OCI-LY1 (cell line): Measurements from ENCODE around the gene SLC9A9.

ENCODE experiments used
- H2AFZ ChIP-seq: fragments of 200-600 bp; sonication (generic), shearing (Covaris generic); 2 replicates; pipeline ENCODE4 v1.6.0; 2014; ENCODE audit warnings: antibody characterized with exemption, mild to moderate bottlenecking, low read length
- H3F3A ChIP-seq: fragments of 200-600 bp; sonication (generic), shearing (Covaris generic); 2 replicates; pipeline ENCODE4 v1.6.0; 2014; ENCODE audit warnings: mild to moderate bottlenecking, antibody characterized with exemption, low read length, moderate library complexity; ENCODE audit not compliant: insufficient read depth
- H3K27ac ChIP-seq: fragments of 200-600 bp; sonication (generic); 2 replicates; pipeline ENCODE4 v1.5.1; 2014; ENCODE audit warnings: low read length, mixed run types, mild to moderate bottlenecking, low read depth; ENCODE audit not compliant: poor library complexity, severe bottlenecking
- H3K27me3 ChIP-seq: fragments of 200-600 bp; sonication (generic); 2 replicates; pipeline ENCODE4 v1.6.0; 2014; ENCODE audit warnings: antibody characterized with exemption, mild to moderate bottlenecking, low read length, moderate library complexity; ENCODE audit not compliant: insufficient read depth
- H3K36me3 ChIP-seq: fragments of 200-600 bp; sonication (generic); 2 replicates; pipeline ENCODE4 v1.6.1; 2014; ENCODE audit warnings: mild to moderate bottlenecking, antibody characterized with exemption, low read length, moderate library complexity, mixed read lengths; ENCODE audit not compliant: insufficient read depth
- H3K4me1 ChIP-seq: fragments of 200-600 bp; sonication (generic); 2 replicates; pipeline ENCODE4 v1.5.1; 2014; ENCODE audit warnings: mild to moderate bottlenecking, low read length, moderate library complexity; ENCODE audit not compliant: insufficient read depth, severe bottlenecking
- H3K4me2 ChIP-seq: fragments of 200-600 bp; sonication (generic), shearing (Covaris generic); 2 replicates; pipeline ENCODE4 v1.6.1; 2014; ENCODE audit warnings: low read length
- H3K4me3 ChIP-seq: fragments of 200-600 bp; sonication (generic); 2 replicates; pipeline ENCODE4 v1.5.1; 2014; ENCODE audit warnings: low read length, low read depth, mild to moderate bottlenecking, mixed read lengths; ENCODE audit not compliant: poor library complexity, severe bottlenecking
- H3K79me2 ChIP-seq: fragments of 200-600 bp; shearing (Covaris generic); 2 replicates; pipeline ENCODE4 v1.6.1; 2016; ENCODE audit warnings: mixed run types, low read length, mixed read lengths; ENCODE audit not compliant: insufficient read depth
- H3K9ac ChIP-seq: fragments of 200-600 bp; sonication (generic), shearing (Covaris generic); 2 replicates; pipeline ENCODE4 v1.6.1; 2014; ENCODE audit warnings: mild to moderate bottlenecking, low read length, mixed read lengths
- H3K9me2 ChIP-seq: fragments of 200-600 bp; sonication (generic), shearing (Covaris generic); 2 replicates; pipeline ENCODE4 v1.6.1; 2014; ENCODE audit warnings: low read depth, mild to moderate bottlenecking, low read length, mixed read lengths
- H3K9me3 ChIP-seq: fragments of 200-600 bp; shearing (Covaris generic); 2 replicates; pipeline ENCODE4 v1.6.1; 2014; ENCODE audit warnings: low read length, mixed read lengths
- H4K20me1 ChIP-seq: fragments of 200-600 bp; sonication (generic), shearing (Covaris generic); 2 replicates; pipeline ENCODE4 v1.6.0; 2016; ENCODE audit warnings: mild to moderate bottlenecking, low read length; ENCODE audit not compliant: insufficient read depth
- EZH2 ChIP-seq: fragments of 200-600 bp; sonication (generic), shearing (Covaris generic); IDR thresholded peaks from 2 replicates; pipeline ENCODE4 v1.8.0; 2017; ENCODE audit warnings: borderline replicate concordance, mixed run types, mild to moderate bottlenecking, antibody characterized with exemption, low read length, moderate library complexity, mixed read lengths
- TF ChIP-seq, protein P1 (sequence below): fragments of 200-600 bp; sonication (generic), shearing (Covaris generic); IDR thresholded peaks from 2 replicates; pipeline ENCODE4 v1.5.1; 2017; ENCODE audit warnings: mild to moderate bottlenecking, antibody characterized with exemption, low read length, moderate library complexity, mixed read lengths

The SLC9A9 gene

DNA sequence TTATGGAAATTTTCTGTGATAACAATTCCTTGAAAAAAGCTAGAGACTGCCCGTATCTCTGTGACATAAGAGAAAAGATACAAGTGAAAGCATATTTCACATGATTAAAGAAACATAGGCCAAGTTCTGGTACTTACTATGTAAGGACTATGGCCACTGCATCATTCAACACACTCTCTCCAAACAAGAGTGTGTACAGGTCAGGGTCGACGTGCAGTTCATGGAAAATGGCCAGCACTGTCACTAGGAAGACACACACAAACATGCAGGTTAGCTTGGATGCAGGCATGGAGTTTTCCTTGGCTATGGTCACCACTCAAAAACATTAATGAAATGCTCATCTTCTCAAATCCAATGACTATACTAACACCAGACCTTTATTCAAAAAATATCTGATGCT is 196.2 kb downstream of the SLC9A9 start:
- Histone ChIP-seq H2AFZ (no peak overlapping the region), H3K9me2 (no peaks in the 10 kb centered on the region), H3K36me3 (no peaks in the 10 kb centered on the region), H3K9me3 (no peaks in the 10 kb centered on the region), H3K27me3 (no peaks in the 10 kb centered on the region), H3K9ac (no peak overlapping the region), H3K4me2 (no peak overlapping the region), H3K27ac (no peak overlapping the region), H3K4me1 (peaks cover 10% of the 10 kb centered on the region), H4K20me1 (no peaks in the 10 kb centered on the region), H3K79me2 (no peaks in the 10 kb centered on the region), H3F3A (no peaks in the 10 kb centered on the region), H3K4me3 (no peak overlapping the region)
- no peak for TF ChIP-seq EZH2
- TF ChIP-seq, protein P1, sequence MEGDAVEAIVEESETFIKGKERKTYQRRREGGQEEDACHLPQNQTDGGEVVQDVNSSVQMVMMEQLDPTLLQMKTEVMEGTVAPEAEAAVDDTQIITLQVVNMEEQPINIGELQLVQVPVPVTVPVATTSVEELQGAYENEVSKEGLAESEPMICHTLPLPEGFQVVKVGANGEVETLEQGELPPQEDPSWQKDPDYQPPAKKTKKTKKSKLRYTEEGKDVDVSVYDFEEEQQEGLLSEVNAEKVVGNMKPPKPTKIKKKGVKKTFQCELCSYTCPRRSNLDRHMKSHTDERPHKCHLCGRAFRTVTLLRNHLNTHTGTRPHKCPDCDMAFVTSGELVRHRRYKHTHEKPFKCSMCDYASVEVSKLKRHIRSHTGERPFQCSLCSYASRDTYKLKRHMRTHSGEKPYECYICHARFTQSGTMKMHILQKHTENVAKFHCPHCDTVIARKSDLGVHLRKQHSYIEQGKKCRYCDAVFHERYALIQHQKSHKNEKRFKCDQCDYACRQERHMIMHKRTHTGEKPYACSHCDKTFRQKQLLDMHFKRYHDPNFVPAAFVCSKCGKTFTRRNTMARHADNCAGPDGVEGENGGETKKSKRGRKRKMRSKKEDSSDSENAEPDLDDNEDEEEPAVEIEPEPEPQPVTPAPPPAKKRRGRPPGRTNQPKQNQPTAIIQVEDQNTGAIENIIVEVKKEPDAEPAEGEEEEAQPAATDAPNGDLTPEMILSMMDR = no peak

DNA sequence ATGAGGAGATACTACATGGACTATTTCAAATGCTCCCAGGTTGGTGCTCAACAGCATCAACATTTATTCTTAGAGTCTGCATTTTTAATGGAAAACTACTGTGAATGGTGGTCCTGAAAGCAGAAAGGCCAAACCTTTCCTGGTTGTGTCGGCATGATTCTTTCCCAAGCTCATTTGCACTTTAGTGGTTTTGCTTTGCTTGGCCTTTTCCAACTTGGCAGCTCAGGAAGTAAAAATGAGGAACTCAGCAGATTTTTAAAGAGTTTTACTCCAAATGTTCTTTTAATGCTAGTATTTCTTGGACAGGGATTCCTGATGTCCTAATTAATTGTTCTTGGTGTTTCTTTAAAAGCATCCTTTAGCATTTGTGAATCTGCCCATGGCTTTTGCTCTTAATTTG is 197.4 kb downstream of the SLC9A9 start:
- Histone ChIP-seq H3K4me1 (no peaks in the 10 kb centered on the region), H3K79me2 (no peaks in the 10 kb centered on the region), H3K27me3 (no peaks in the 10 kb centered on the region), H3K4me3 (no peak overlapping the region), H3K27ac (no peak overlapping the region), H3K9ac (no peak overlapping the region), H3F3A (no peaks in the 10 kb centered on the region), H2AFZ (no peak overlapping the region), H3K36me3 (no peaks in the 10 kb centered on the region), H3K9me2 (no peaks in the 10 kb centered on the region), H3K9me3 (no peaks in the 10 kb centered on the region), H3K4me2 (no peak overlapping the region), H4K20me1 (no peaks in the 10 kb centered on the region)
- TF ChIP-seq, protein P1 = no peak
- TF ChIP-seq EZH2 = no peak

DNA sequence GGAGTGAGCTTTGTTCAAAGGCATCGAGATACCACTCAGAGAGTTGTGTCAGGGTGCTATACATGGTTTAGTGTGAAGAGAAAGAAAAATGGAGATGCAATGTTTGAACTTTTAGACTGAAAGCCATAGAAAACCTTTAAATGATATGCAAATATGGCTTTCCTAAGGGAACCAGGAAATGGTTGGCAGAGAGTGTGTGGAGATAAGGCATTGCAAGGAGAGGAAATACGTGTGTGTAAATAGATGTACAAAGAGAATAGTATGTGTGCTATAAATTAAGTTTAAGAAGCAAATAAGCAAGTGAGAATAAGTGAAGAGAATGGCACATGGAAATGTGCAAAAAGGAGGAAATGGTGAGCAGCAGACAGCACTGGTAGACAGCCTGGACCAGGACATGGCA is 198.1 kb downstream of the SLC9A9 start:
- H3K4me2 ChIP-seq = no peak overlapping the region
- no peak for TF ChIP-seq EZH2
- TF ChIP-seq, protein P1 = no peak
- no peak overlapping the region for H2AFZ ChIP-seq

More for the DNA sequence above, 198.1 kb downstream of the SLC9A9 start:
- no peaks in the 10 kb centered on the region for H3K79me2 ChIP-seq
- H3K9me3 ChIP-seq = no peaks in the 10 kb centered on the region
- H3F3A ChIP-seq = no peaks in the 10 kb centered on the region
- no peaks in the 10 kb centered on the region for H3K36me3 ChIP-seq
- no peaks in the 10 kb centered on the region for H3K9me2 ChIP-seq
- peaks cover 2% of the 10 kb centered on the region for H3K4me1 ChIP-seq
- no peak overlapping the region for H3K9ac ChIP-seq
- no peaks in the 10 kb centered on the region for H3K27me3 ChIP-seq
- no peaks in the 10 kb centered on the region for H4K20me1 ChIP-seq
- H3K27ac ChIP-seq = no peak overlapping the region
- no peak overlapping the region for H3K4me3 ChIP-seq
